Endometrium (tissue), 2 donors: ENCODE data around the gene KPNA4.
"Not testable (repeated sequence)": the region's sequence is repeated elsewhere in the genome, so short reads cannot be mapped to it uniquely, and the experiment has no call there.

ENCODE experiments used
- FAIRE-seq: peaks from 2 replicates; lab custom pipeline; 2012; peaks lifted over from hg19 to GRCh38; lab: Jason Lieb, UNC
- donor health status: control.
- donor health status: control.

The KPNA4 gene

DNA sequence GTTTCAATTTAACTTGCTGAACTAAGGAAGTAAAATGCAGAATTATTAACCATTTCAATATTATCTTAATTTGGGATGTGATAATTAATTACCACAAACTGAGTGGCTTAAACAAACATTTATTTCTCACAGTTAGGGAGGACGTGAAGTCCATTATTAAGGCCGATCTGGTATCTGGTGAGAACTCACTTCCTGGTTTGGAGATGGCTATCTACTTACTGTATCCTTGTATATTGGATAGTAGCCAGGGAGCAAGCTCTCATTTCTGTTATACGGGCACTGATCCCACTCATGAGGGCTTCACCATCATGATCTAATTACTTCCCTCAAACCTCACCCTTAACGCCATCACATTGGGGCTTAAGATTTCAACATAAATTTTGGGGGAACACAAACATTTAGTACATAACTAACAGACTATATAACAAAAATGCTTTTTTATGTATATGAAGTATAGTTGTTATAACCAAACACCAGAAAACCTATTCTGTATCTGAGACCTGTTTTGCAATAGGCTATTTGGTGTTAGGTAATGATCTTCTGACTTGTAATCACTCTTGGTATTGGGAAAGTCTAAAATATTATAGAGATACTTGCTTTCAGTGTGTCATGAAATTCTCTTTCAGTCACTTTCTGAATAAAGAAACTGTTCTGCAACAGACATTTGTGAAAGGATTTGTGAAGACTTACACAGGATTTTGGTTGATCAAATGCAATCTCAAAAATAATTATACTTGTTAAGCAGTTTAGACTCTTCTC, 4.7 kb upstream of the KPNA4 start:
- FAIRE-seq: no peak

DNA sequence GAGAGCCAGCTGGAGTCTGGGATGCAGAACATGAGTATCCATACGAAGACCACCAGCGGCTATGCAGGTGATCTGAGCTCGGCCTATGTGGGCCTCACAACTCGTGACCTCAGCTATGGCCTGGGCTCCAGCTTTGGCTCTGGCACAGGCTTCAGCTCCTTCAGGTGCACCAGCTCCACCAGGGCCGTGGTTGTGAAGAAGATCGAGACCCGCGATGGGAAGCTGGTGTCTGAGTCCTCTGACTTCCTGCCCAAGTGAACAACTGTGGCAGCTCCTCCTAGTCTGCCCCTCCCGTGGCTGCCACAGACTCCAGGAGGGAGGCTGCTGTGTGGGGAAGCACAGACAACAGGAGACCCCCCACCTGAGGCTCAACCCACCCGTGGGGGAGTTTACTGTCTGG, 3.6 kb upstream of the KPNA4 start:
- no peak for FAIRE-seq

DNA sequence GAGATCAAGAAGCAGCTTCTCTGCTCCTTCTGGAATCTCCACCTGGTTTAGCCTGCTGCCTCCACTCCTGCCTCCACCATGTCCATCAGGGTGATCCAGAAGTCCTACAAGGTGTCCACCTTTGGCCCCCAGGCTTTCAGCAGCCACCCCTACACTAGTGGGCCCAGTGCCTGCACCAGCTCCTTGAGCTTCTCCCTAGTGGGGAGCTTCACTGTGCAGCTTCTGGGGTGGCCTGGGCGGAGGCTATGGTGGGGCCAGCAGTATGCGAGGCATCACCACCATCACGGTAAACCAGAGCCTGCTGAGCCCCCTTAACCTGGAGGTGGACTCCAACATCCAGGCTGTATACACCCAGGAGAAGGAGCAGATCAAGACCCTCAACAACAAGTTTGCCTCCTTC, 2.4 kb upstream of the KPNA4 start:
- FAIRE-seq: no peak

DNA sequence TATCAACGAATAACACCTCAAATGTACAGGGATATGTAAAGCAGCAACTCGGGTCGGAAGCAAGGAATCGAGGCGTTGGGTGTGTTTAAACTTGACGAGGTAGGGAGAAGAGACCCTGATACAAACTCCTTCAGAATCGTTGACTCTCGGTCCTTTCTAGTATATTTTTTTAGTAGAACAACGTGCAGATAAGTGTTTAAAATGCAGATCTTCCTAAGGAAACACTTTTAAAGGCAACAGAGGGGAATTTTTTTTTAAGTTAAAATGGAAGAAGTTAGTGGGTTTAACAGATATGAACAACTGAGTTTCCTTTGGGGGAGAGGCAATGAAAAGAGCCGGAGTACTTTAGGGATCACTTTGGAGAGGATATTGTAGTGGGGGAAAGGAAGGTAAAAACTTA, 1.1 kb upstream of the KPNA4 start:
- no peak for FAIRE-seq

DNA sequence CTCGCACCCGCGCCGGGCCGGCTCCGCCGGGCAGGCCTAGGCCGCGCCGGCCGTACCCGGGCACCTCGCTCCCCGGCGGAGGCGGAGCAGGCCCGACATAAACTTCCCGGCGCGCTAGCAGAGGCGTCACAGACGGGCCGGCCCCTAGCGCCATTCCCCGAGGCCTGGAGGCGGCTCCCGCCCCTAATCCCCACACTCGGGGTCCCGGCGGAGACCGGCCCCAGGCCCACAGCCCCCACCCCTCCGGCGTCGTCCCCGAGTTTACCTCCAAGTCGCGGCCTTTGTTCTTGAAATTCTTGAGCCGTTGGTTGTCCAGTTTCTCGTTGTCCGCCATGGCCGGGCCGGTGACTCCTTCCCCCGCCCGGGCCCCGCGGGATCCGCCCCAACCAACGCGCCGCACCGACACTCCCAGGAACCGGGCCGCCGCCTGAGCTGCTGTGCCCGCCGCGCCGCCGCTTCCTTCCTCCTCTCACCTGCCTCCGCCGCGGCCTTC, 376 bp downstream of the KPNA4 start:
- FAIRE-seq: no peak

DNA sequence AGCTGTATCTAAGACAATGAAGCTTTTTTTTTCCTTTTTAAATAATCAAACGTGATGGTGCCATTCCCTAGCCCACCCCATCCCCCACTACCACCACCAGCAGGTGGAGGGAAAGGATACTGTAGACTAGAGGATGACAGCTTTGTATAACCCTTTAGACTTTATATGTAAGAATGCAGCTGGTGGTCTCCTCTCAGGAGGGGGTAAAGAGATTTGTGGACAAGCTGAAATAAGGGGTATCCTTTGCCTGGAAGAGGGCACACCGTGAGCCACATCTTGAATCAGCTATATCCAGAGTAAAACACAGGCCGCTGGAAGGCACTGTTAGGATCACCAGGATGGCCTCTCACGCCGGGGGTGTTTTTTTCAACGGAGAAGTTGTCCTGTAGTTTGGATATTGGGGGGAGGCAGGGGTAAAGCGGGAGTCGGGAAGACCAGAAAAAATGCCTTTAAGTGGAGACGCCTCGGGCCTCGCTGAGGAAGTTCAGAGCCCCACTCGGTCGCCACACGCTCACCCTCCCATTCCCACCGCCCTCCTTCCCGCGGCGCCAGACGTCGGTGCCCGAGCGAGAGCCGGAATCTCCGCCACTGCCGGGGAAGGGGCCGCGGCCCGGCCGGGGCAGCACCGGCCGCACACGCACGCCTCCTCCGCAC, 986 bp downstream of the KPNA4 start:
- no peak for FAIRE-seq

DNA sequence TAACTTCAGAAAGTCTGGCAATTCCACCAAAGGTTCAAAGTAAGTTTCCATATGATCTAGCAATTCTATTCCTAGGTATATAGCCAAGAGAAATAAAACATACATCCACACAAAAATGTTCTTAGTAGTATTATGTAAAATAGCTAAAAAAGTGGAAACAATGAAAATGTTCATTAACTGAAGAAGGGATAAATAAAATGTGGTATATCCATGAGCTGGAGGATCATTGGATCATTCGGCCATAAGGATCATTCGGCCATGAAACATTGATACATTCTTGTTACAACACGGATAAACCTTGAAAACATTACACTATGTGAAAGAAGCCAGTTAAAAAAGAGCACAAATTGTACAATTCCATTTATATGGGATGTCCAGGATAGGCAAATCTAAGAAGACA, 2.4 kb downstream of the KPNA4 start:
- FAIRE-seq: no peak

DNA sequence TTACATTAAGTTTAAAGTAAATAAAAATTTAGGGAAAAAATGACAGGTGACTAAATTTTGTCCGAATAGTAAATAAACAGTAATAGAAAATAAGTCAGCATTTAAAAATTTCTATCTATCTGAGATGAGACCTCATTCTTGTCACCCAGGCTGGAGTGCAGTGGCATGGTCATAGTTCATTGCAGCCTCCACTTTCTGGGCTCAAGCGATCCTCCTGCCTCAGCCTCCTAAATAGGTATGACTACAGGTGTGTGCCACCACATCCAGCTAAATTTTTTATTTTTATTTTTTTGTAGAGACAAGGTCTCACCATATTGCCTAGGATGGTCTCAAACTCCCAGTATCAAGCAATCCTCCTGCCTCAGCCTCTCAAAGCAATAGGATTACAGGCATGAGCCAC, 7.8 kb downstream of the KPNA4 start:
- no peak for FAIRE-seq

DNA sequence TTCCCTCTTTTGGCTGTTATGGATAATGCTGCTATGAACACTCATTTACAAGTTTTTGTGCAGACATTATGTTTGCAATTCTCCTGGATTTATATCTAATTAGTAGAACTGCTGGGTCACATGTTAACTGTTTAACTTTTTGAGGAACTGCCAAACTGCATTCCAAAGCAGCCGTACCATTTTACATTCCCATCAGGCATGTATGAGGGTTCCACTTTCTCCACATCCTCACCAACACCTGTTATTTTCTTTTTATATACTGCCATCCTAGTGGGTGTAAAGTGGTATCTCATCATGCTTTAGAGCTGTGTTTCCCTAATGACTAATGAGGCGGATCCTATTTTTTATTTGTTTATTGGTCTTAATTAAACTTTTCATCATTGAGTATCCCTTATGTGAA, 9.2 kb downstream of the KPNA4 start:
- FAIRE-seq: no peak

DNA sequence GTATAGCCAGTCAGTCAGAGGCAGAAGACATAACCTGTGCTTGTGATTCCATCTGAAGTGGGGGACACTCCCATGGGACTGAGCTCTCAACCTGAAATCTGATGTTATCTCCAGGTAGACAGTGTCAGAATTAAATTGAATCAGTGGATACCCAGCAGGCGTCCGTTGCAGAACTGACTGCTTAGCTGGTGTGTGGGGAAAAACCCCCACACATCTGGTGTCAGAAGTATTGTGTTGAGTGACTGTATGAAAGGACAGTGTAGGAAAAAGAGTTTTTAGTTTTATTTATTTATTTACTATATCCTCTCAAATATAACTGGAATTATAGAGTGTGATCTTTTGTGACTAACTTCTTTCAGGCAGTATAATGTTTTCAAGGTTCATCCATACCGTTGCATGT, 10.4 kb downstream of the KPNA4 start:
- no peak for FAIRE-seq

DNA sequence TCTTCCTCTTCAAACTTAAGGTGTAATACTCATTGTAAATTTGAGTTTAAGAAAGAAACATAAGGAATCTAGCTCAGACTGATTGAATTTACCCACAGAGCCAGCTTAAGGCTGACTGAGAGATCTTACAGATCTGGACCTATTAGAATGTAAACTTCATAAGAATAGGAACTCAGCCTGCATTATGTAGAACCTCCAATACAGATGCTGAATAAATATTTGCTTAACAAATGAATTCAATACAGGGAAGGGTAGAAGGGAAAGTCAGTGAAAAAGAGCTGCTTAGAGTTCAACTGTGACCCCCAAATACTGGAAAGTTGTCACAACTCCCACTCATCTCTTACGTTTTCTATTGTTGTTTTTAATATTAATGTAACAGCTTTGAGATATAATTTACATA, 11.5 kb downstream of the KPNA4 start:
- no peak for FAIRE-seq

DNA sequence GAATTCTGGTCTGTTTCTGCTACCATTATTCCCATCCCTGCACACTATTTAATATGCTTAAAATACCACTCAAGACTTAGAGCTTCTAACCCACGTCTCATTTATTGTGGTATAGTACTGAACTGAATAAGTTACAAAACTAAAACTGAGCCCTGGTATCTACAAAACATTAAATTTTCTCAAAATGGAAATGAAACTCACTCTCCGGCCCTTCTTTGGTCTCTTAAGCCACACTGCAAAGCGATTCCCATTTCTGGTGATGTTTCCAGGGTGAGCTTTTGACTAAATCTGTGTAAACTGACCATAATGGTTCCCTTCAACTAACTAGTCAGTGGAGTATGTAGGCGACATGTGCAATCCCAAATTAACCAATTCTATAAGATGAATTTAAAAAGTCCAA, 18.6 kb downstream of the KPNA4 start:
- FAIRE-seq: no peak

DNA sequence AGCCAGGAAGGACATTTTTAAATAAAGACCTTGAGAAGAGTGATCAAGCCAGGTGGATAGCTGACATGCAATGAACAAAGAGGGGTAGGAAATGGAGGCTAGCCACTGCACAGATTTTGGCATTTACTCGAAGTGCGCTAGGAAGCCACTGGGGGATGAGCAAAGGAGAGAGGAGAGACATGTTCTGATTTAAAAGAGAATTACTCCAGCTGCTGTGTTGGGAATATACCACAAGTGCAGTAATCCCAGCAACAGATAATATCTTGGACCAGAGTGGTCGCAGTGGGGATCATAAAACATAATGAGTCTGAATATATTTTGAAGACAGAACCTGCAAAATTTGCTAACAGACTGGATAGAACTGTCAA, 19.9 kb downstream of the KPNA4 start:
- FAIRE-seq: no peak

DNA sequence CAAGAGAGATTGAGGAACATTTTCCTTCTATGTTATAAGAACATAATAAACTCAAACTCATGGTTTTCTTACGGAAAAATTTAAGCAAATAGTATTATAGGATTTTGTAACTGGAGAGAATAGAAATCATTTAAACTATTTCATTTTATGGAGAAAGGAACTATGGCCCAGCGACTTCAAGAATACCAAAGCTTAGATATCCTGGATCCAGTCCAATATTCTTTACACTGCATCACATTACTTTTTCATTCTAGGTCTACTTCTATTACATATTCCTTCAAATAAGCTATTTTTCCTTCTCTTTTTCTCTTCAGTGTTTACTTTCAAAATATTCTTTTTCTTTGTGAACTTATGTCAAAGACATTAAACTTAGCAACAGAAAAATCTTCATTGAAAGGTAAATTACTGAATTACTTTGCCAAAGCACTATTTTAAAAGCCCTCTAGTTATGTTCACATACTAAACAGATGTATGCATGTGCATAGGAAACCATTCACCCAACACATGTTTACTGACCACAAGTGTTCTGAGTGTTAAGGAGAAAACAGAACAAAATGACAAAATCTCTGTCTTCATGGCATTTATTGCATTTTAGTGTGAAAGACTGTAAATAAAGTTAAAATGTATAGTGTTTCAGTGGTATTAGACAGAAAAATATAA, 20.4 kb downstream of the KPNA4 start:
- no peak for FAIRE-seq

DNA sequence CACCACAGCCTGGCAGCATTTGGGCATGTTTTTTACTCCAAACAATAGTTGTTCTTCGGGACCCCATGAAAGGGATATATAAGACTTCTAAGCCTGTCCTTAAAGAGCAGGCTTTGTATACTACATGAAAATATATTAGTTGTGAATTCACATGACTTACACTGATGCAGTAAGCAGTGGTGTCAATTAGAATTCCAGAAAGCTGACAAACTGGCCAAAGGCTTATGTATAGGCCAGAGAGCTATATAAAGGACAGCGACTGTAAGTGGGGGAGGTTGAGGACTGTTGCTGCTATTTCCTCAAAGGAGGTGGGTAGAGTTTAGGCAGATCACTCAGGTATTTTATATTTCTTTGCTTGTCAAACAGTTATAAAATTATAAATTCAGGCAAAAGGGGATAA, 24.8 kb downstream of the KPNA4 start:
- FAIRE-seq: no peak

DNA sequence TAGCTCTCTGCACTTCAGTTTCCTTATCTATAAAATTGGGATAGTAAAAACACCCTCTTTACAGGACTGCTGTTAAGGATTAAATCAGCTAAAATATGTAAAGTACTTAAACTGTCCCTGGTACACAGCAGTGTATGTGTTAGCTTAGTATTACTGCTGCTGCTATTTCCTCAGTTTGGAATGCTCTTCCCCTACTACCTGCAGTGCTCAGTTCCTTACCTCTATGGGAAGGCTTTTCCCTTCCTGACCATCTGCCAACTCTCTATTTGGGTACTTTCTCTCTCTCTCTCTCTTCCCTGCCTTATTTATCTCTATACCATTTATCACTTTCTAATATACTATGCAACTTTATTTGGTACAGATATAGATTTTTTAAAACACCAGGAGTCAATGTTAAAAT, 26.5 kb downstream of the KPNA4 start:
- FAIRE-seq: no peak

DNA sequence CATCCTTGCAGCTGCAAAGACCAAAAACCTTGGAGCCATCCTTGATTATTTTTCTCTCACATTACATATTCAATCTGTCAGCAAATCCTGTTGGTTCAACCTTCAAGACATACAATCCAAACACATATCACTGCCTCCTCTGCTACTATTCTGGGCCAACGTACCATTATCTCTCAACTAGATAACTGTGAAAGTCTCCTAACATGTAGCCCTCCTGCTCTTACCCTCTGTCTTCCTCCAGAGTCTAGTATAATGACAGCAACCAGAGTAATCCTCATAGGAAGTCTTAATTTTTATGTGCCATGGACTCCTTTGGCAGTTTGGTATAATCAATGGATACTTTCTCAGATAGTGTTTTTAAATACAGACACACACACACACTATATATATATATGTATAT, 27.6 kb downstream of the KPNA4 start:
- FAIRE-seq: no peak

DNA sequence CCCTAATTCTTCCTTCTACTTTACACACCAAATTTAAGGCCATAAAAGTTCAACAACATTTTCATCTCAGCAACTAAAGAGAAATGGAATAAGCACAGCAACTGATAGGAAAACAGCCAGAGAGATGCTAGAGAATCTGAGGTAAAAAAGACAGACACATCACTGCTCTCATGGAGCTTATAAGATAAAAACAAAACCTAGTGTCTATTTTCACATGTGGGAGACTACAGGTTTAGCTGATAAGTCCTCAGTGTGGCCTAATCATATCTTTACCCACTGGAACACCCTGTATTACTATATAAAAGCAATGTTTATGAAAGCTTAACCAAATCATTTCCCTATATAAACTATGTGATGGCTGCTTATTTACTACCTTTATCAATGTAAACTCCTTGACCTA, 33.0 kb downstream of the KPNA4 start:
- FAIRE-seq: no peak

DNA sequence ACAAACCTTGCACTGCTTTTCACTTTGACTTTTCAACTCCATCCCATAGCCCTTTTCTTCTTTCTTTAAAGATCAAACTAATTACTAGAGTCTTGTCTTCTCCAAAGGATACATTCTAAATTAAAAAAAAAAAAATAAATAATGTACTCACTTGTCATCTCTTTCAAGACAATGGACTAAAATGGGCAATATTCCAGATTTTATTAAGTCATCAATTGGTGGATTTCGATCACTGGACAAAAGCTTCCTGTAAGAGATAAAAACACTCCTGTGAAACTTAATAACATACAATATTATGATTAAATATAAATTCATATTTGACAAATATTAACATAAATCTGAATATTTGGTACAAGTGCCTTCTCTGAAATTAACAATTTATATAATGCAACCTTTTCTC, 34.1 kb downstream of the KPNA4 start:
- FAIRE-seq: no peak

DNA sequence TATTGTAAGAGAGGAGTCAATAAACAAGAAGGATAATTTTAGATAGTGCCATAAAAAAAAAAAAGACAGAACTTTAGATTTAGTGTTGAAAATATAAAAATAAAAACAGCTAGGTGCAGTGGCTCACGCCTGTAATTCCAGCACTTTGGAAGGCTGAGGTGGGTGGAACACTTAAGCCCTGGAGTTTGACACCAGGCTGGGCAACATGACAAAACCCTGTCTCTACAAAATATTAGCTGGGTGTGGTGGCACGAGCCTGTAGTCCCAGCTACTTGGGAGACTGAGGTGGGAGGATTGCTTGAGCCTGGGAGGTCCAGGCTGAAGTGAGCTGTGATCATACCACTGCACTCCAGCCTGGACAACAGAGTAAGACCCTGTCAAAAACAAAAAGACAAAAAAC, 49.0 kb downstream of the KPNA4 start:
- FAIRE-seq: not testable (repeated sequence)

DNA sequence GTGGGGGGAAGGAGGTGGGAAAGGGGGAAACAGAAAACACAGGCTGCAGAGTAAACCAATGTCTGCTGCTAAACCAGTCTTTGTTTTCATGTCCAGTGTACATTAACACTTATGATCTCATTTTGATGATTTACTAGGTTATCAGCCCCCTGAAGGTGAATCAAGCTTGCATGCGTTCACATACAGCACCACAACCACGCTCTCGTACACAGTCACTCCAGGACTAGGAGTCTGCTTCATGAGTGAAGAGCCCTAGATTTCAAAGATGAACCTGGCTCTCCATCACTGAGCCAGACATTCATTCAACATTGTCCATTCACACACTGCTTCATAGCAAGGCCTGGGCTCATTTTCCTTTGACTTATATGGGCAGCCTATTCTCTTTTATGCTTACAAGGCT, 64.0 kb downstream of the KPNA4 start:
- no peak for FAIRE-seq

DNA sequence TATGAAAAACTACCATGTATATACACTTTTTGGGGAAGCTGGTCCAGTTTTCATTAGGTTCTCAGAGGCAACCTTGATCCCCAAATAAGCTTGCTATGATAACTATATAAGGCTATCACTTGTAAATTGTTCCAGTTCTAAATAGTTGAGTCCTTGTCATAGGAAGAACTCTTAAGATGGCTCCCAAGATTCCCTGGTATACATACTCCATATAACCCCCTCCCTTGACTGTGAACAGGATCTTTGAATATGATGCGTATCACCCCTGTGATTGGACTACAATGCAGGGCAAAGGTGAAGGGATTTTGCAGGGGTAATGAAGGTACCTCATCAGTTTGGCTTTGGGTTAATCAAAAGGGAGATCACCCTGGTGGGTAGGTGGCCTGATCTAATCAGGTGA, 67.2 kb downstream of the KPNA4 start:
- FAIRE-seq: no peak

DNA sequence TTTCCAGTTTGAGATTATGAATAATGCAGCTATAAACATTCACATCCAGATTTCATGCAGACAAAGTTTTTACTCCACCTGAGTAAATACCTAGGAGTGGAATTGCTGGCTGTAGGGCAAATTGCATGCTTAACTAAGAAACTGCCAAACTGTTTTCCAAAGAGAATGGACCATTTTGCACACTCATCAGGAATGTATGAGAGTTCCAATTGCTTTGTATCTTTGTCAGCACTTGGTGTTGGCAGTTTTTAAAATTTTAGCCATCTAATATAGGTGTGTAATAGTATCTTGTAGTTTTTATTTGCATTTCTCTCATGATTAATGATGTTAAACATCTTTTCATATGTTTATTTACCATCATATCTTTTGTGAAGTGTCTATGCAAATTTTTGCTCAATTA, 75.2 kb downstream of the KPNA4 start:
- FAIRE-seq: no peak

DNA sequence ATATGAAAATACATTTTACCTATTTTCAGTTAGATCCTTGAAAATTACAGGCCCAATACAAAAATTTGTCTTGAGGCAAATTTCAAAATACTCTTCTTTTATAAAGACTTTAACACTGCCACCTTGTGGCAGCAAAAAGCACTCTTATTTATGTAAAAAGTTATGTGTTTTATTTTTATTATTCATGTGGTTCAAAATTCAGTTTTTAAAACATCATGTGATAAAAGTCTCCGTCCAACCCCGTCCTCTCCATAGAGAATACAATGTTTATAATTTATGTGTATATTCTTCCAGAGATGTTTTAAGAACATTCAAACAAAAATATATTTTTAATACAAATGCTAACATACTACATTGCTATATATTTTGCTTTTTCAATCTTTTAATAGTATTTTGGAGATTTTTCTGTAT, 78.9 kb downstream of the KPNA4 start:
- FAIRE-seq: peak; percentile 85
